ENCODE data around the gene GET4. TPM values are rescaled to one million over a fixed set of nuclear protein-coding genes. Genes with fewer than 3 reads are reported as not detected.

Gene GET4
- total and polyA plus RNA-seq, 2 of the 13 experiments (the other 11 are each of a cell fraction or from before 2014, with no cell fraction given) = 28.2 to 35.2 TPM

GRCh38 chr7:922334-923107 lies 46.2 kb downstream of the GET4 start:
- Histone ChIP-seq H3K4me3 (replicated peaks in 1 of 3; ENCODE audit: insufficient read depth in 1 of 3, low read depth in 2 of 3, low read length in 3 of 3) (no peak overlapping the region), H3K9ac (ENCODE audit: insufficient read depth, low read depth, low read length) (no peak overlapping the region)
- FAIRE-seq = no peak
- TF ChIP-seq POLR2A (IDR thresholded peaks at IDR 0.05; ENCODE audit: insufficient read depth in 1 of 2, low read depth in 2 of 2, low read length in 2 of 2) (no peak), E2F2 (CRISPR knock-in tag; IDR thresholded peaks at IDR 0.05; ENCODE audit: borderline replicate concordance) (no peak), ZNF550 (CRISPR knock-in tag; IDR thresholded peaks at IDR 0.05; ENCODE audit: borderline replicate concordance) (no peak), GLMP (CRISPR knock-in tag; IDR thresholded peaks at IDR 0.05; ENCODE audit: borderline replicate concordance) (no peak), AKNA (CRISPR knock-in tag; IDR thresholded peaks at IDR 0.05; ENCODE audit: borderline replicate concordance) (no peak), ZNF749 (CRISPR knock-in tag; IDR thresholded peaks at IDR 0.05; ENCODE audit: borderline replicate concordance) (no peak), MYNN (CRISPR knock-in tag; IDR thresholded peaks at IDR 0.05; ENCODE audit: low read depth) (no peak), NFYC (CRISPR knock-in tag; IDR thresholded peaks at IDR 0.05) (no peak), ZNF878 (CRISPR knock-in tag; IDR thresholded peaks at IDR 0.05) (no peak), PBX2 (CRISPR knock-in tag; IDR thresholded peaks at IDR 0.05) (no peak), GTF2F1 (IDR thresholded peaks at IDR 0.05; ENCODE audit: low read length) (no peak), CSRNP1 (CRISPR knock-in tag; IDR thresholded peaks at IDR 0.05) (no peak), PAX8 (CRISPR knock-in tag; IDR thresholded peaks at IDR 0.05; ENCODE audit: borderline replicate concordance) (no peak), ZNF83 (CRISPR knock-in tag; IDR thresholded peaks at IDR 0.05; ENCODE audit: borderline replicate concordance) (no peak)

More at GRCh38 chr7:922334-923107, 46.2 kb downstream of the GET4 start:
- ChIA-PET POLR2A (no interaction called here), CTCF (ENCODE audit: low intra/inter-chr PET ratio, low total read pairs) (no interaction called here)
- no peaks in the 10 kb centered on the region for H3K27me3 ChIP-seq (ENCODE audit: control insufficient read depth in 1 of 2, insufficient read depth in 2 of 2, low read length in 2 of 2)
- intact Hi-C loops (cut with micrococcal nuclease; ENCODE audit: unreplicated experiment) = no loop called here
- H4K20me1 ChIP-seq (ENCODE audit: insufficient read depth, low read length) = no peaks in the 10 kb centered on the region
- ATAC-seq (no peak), DNase-seq (ENCODE audit: low spot score) (no peak)
- 83% methylated on average over 23 of the region's 29 CpGs for WGBS (ENCODE audit: low lambda C conversion rate)
- H3K36me3 ChIP-seq (replicated peaks in 1 of 2; ENCODE audit: control insufficient read depth in 1 of 2, insufficient read depth in 2 of 2, low read length in 2 of 2) = no peaks in the 10 kb centered on the region
- no peak overlapping the region for H2AFZ ChIP-seq (ENCODE audit: low read length)
- in situ Hi-C loops (cut with HindIII; ENCODE audit: extremely low pct_ligation_motif_present, low pct_unique_long_range_greater_than_20kb) = no loop called here
- H3K9me3 ChIP-seq (ENCODE audit: low read length) = no peaks in the 10 kb centered on the region
- H3K27ac ChIP-seq (ENCODE audit: extremely low read length, insufficient read depth, low read length) = no peak overlapping the region
- H3K4me1 ChIP-seq (ENCODE audit: insufficient read depth, low read length) = peaks cover 39% of the 10 kb centered on the region
- BruUV-seq (replicated peaks) = no TSS peak
- no peaks in the 10 kb centered on the region for H3K79me2 ChIP-seq (ENCODE audit: insufficient read depth, low read length)
- H3K4me2 ChIP-seq (ENCODE audit: low read depth, low read length) = no peak overlapping the region

Measured in HepG2 (cell line).